Osteoblast (primary cell): ENCODE results near the gene RAB3C. TPM values are rescaled to one million over a fixed set of nuclear protein-coding genes. Genes with fewer than 3 reads are reported as not detected.

Source experiments
- DNase-seq: peaks from one replicate; pipeline ENCODE4 v3.0.0; 2011; ENCODE audit warnings: low spot score, mixed read lengths; ENCODE audit not compliant: insufficient read length; ENCODE audit errors: missing footprints
- H2AFZ ChIP-seq: 2 replicates; pipeline ENCODE4 v1.6.0; 2011; ENCODE audit warnings: mild to moderate bottlenecking, low read length
- H3K27ac ChIP-seq: 2 replicates; pipeline ENCODE4 v1.5.1; 2011; ENCODE audit warnings: mild to moderate bottlenecking, low read depth, low read length, moderate library complexity
- H3K27me3 ChIP-seq: 2 replicates; pipeline ENCODE4 v1.6.0; 2012; ENCODE audit warnings: mild to moderate bottlenecking, control low read depth, inconsistent platforms, low read length, moderate library complexity; ENCODE audit not compliant: insufficient read depth
- H3K36me3 ChIP-seq: 2 replicates; pipeline ENCODE4 v1.5.1; 2011; ENCODE audit warnings: mild to moderate bottlenecking, low read length, control low read depth, moderate library complexity; ENCODE audit not compliant: insufficient read depth
- H3K4me1 ChIP-seq: 2 replicates; pipeline ENCODE4 v1.5.1; 2011; ENCODE audit warnings: mild to moderate bottlenecking, low read length, control low read depth, moderate library complexity; ENCODE audit not compliant: insufficient read depth
- H3K4me2 ChIP-seq: 2 replicates; pipeline ENCODE4 v1.6.0; 2011; ENCODE audit warnings: mild to moderate bottlenecking, low read length; ENCODE audit not compliant: insufficient read depth
- H3K4me3 ChIP-seq: fragments of 200-600 bp; sonication (generic); 3 replicates; pipeline ENCODE4 v1.5.1; 2012; ENCODE audit warnings: mild to moderate bottlenecking, low read length, inconsistent platforms; ENCODE audit not compliant: insufficient read depth
- H3K79me2 ChIP-seq: 2 replicates; pipeline ENCODE4 v1.6.0; 2012; ENCODE audit warnings: mild to moderate bottlenecking, low read length, control low read depth, inconsistent platforms; ENCODE audit not compliant: insufficient read depth
- H3K9me3 ChIP-seq: 2 replicates; pipeline ENCODE4 v1.5.1; 2011; ENCODE audit warnings: low read depth, low read length, control low read depth
- H4K20me1 ChIP-seq: 2 replicates; pipeline ENCODE4 v1.6.0; 2012; ENCODE audit warnings: mild to moderate bottlenecking, low read length, control low read depth; ENCODE audit not compliant: insufficient read depth
- CTCF ChIP-seq: IDR thresholded peaks from 2 replicates; pipeline ENCODE4 v1.5.1; 2011; ENCODE audit warnings: mild to moderate bottlenecking, low read depth, low read length, moderate library complexity; ENCODE audit errors: extremely low read depth
- total RNA-seq: library from RNA; depleted of rRNA; stranded (reverse); fragments of >200 nt; gene quantifications from 2 replicates; pipeline ENCODE4 v1.2.3, GENCODE V29; 2012

Gene RAB3C
- total RNA-seq, 1 donor, result not detected

- no peaks in the 10 kb centered on the region for H3K4me1 ChIP-seq
- no peaks in the 10 kb centered on the region for H3K27me3 ChIP-seq
- H2AFZ ChIP-seq, result no peak overlapping the region
- H3K4me2 ChIP-seq, result no peak overlapping the region
- H4K20me1 ChIP-seq, result no peaks in the 10 kb centered on the region
- no peak overlapping the region for H3K4me3 ChIP-seq
- no peaks in the 10 kb centered on the region for H3K9me3 ChIP-seq
- no peak for DNase-seq
- no peak overlapping the region for H3K27ac ChIP-seq
- TF ChIP-seq CTCF, result no peak
- no peaks in the 10 kb centered on the region for H3K36me3 ChIP-seq
- no peaks in the 10 kb centered on the region for H3K79me2 ChIP-seq
Measured at GRCh38 chr5:58838729-58839128, 255.9 kb downstream of the RAB3C start.

- Histone ChIP-seq H2AFZ (no peak overlapping the region), H3K27me3 (no peaks in the 10 kb centered on the region), H3K27ac (no peak overlapping the region), H4K20me1 (no peaks in the 10 kb centered on the region), H3K36me3 (no peaks in the 10 kb centered on the region), H3K4me1 (no peaks in the 10 kb centered on the region), H3K9me3 (no peaks in the 10 kb centered on the region), H3K4me3 (no peak overlapping the region), H3K4me2 (no peak overlapping the region), H3K79me2 (no peaks in the 10 kb centered on the region)
- DNase-seq, result no peak
- TF ChIP-seq CTCF, result no peak
Measured at GRCh38 chr5:58842852-58843251, 260.0 kb downstream of the RAB3C start.

GRCh38 chr5:58844395-58844794 is 261.5 kb downstream of the RAB3C start:
- Histone ChIP-seq H3K9me3 (no peaks in the 10 kb centered on the region), H4K20me1 (no peaks in the 10 kb centered on the region), H3K36me3 (no peaks in the 10 kb centered on the region), H3K27ac (no peak overlapping the region), H3K79me2 (no peaks in the 10 kb centered on the region), H3K4me1 (no peaks in the 10 kb centered on the region), H3K4me3 (no peak overlapping the region), H3K4me2 (no peak overlapping the region), H3K27me3 (peaks cover 3% of the 10 kb centered on the region), H2AFZ (no peak overlapping the region)
- no peak for TF ChIP-seq CTCF
- DNase-seq, result no peak

GRCh38 chr5:58847041-58847440 is 264.2 kb downstream of the RAB3C start:
- Histone ChIP-seq H4K20me1 (no peaks in the 10 kb centered on the region), H3K9me3 (no peaks in the 10 kb centered on the region), H3K4me1 (no peaks in the 10 kb centered on the region), H3K79me2 (no peaks in the 10 kb centered on the region), H3K4me2 (no peak overlapping the region), H3K27me3 (peaks cover 8% of the 10 kb centered on the region), H3K36me3 (no peaks in the 10 kb centered on the region), H3K27ac (no peak overlapping the region), H3K4me3 (no peak overlapping the region), H2AFZ (no peak overlapping the region)
- DNase-seq, result no peak
- TF ChIP-seq CTCF, result no peak
